HG02571 (cell line): Measurements from ENCODE around the gene PTRHD1.
"Not testable (repeated sequence)": the region's sequence is repeated elsewhere in the genome, so short reads cannot be mapped to it uniquely, and the experiment has no call there.

Source experiments
- ATAC-seq: cut with Tn5 transposase; IDR thresholded peaks from one replicate; pipeline ENCODE4 v1.9.1; 2021; ENCODE audit warnings: mild to moderate bottlenecking, moderate library complexity; ENCODE audit not compliant: unreplicated experiment

Gene PTRHD1

DNA sequence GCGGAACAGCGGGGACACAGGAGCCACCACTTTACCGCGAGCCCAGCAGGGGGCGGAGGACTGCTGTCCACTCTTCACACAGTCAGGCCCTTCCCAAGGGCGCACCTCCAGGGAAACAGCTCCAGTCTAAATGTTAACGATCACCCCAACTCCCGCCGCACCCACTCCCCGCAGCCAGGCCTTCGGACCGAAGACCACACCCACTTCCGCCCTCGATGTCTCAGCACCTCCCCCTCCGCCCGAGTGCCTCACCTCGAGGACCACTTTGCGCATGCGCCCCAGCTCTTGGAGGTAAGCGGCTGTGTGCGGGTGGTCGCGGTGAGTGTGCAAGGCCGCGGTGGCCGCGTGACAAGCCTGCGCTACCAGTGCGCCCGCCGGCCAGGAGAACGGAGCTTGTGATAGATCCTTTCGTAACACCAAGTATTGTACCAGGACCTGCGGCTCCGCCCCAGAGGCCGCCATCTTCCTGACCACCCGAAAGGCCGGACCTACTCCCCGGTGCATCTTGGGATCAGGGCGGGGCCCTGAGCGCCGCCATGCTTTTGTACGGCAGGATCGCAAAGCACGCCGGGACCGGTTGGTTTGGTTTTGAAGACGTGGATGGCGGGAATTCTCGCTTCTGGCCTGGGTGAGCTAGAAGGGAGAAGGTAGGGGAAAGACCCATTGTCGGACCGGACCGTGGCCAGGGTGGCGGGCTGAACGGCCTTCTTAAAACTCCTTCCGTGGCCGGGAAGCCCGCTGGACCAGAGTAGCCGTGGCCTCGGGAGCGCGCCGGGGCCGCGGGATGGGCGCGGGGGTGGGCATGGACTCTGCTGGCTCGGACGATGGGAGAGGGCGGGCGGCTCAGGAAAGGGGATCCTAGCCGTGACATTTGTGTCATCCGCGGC lies at the start of gene PTRHD1, which contains the start of gene CENPO:
TSS of gene PTRHD1 (minus strand) at position 518 of the 887 bp plus-strand sequence. CDS start at position 504, 14 bp downstream.
TSS of gene CENPO (plus strand) at position 552 of the 887 bp plus-strand sequence. CDS start 495 bp downstream, outside the sequence.
- peak; percentile 95 for ATAC-seq

DNA sequence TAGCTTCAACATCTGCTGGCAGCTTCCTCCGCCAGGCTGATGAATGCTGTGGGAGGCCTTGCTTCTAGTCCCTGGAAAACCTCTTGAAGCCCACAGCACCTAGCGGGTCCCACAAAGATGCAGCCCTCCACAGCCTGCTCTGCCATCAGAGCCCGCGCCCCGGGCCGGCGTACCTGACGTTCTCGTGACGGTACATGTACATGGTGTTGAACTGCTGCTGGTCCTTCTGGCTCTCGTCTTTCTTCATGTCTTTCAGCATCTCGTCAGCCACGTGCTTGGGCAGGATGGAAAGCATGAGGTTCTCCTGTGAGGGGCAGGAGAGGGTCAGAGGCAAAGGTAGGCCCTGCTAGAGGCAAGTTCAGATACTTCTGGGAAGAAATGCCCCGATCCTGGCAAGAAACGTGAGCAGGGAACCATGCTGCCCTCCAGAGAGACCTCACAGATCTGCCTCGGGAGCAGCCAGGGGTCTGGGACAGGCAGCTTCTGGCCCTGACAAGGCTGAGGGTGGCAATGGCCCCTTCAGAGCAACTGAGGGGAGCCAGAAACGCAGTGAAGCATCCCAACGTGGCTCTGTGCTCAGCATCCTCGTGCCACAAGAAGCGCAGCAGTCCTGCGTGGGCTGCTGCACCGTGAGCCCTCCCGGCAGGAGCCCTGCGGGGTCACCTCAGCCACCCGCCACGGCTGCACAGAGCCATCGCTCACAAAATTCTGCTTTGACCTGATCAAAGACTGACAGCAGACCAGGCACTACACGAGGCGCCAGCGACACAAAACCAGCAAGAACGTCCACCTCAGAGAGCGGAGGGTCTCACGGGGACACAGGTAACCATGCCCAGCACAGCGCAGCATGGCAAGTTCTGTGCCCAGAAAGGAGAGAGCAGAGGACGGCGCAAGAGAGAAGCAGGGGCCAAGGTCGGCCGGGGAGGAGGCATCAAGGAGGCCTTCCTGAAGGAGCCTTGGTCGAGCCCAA lies 49.2 kb upstream of the PTRHD1 start:
- no peak for ATAC-seq

- ATAC-seq, result no peak
Measured at GRCh38 chr2:24840962-24841945, 48.1 kb upstream of the PTRHD1 start.

DNA sequence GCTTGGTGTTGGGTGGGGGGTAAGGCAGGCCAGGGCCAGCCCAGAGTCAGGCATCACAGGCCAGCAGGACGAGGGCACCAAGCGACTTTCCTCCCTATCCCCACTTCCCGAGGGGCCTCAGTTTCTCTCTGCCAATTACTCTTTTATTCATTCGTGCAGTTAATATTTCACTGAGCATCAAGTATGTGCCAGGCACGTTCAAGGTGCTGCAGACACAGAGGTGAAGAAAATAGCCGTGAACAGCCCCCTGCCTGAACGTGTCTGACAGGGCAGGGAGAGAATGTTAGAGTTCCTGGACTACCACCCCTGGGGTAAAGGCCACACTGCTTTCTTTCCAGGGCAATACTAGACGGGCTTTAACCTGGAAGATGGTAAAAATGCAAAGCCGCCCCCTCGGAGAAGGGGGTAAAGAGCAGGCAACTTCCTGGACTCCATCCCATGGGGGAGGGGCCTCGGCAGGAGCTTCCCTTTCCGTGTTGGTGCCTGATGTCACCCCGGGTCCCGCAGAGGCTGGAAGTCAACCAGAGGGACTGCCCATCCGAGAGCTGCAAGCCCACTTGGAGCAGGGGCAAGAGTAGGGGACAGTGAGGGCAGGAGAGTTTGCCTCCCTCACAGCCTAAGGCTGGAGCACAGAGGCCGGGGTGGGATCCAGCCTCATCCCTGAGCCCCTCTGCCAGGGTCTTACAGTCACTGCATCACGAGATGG lies 47.1 kb upstream of the PTRHD1 start:
- no peak for ATAC-seq

GRCh38 chr2:24839729-24840128 lies 46.5 kb upstream of the PTRHD1 start:
- no peak for ATAC-seq

DNA sequence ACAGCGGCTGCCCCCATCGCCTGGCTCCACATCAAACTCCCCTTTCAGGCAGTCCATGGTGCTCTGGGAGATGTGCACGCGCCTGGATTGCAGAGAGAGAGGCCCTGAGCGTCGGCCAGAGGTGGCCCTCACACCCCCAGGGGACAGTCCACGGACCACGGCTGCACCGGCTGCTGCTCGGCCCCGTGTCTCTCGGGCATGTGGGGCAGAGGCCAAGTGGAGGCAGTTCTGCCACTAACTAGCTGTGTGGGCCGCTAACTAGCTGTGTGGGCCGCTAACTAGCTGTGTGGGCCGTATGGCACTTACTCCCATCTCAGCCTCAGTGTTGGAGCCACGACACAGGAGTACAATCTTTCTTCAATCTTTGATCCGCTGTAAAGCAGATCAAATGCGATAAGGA lies 45.4 kb upstream of the PTRHD1 start:
- no peak for ATAC-seq

DNA sequence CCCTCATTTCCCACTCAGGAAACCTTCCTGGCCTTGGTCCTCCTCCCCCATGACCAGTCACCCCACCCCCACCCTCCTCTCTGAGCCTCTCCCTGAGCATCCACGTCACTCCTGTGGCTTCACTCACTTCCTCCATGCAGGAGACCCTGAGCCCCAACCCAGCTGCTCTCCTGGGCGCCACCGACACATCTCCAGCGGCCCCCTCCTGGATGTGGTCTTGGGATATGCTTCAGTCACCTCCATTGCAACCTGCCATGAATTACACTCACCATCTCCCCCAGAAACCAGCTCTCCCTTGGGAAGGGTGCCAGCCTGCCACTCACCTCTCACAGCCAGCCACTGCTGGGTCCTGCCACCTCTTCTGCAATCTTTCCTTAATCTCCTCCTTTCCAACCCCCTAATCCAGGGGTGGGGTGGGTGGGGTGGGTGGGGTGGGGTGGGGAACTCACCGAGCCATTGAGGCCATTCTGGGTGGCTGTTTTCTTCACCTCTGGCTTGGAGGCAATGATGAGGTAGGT lies 44.9 kb upstream of the PTRHD1 start:
- ATAC-seq, result no peak

DNA sequence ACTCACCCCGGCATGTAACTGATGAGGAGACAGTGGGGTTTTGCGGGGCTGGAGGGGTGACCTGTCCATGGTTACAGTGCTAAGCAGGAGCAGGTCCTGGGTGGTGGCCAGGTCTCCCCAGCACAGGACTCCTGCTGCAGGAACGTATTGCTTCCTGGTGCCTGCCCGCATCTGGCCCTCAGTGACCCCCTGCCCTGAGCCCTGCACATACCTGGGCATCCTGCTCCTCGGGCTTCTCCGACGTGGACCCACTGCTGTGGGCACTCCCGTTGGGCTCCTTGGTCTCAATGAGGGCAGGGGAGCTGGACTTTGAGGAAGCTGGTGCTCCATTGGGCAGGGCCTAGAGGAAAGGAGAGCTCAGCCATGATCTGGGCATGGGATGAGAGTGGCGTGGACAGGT lies 43.5 kb upstream of the PTRHD1 start:
- no peak for ATAC-seq

GRCh38 chr2:24836206-24836605 lies 43.0 kb upstream of the PTRHD1 start:
- ATAC-seq, result no peak

- not testable (repeated sequence) for ATAC-seq
Measured at GRCh38 chr2:24835411-24835810, 42.2 kb upstream of the PTRHD1 start.

- no peak for ATAC-seq
Measured at GRCh38 chr2:24834733-24835395, 41.7 kb upstream of the PTRHD1 start.

DNA sequence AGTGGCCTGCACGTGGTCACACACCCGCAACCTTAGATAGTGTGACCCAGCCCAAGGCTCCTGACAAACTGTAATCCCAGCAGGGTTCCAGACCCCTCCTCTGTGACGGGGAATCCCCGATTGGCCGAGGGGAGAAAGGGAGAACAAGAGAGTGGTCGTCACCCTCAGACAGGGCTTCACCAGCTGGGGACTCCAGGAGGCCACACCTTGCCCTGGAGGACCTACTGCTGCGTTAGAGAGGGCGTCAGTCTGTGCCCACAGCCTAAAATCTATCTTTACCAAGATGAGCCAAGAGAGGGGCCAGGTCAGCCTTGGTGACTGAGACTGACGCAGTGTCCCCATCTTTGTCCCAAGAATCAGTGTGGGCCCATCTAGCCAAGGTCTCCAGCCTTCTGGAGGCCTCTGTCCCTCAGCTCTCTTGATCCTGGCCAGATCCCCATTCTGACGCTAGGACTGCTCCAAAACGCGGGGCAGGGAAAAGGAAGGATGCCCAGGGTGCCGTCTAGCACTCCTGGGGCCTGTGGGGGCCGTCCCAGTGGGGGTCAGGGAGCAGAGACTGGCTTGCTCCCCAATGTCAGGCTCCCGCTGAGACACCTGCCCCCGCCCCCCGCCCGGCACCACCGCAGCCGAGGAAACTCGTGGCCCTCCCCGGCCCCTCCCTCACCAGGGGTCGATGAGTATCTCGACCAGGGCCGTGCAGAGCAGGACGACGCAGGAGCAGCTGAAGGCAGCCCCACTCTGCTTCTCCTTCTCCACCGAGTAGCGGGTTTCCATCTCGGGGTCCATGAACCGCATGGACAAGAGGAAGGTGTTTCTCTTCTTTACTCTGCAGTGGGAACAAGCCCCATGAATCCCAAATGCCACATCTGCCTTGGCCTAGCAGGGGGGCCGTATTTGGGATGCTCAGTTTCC lies 40.9 kb upstream of the PTRHD1 start:
- ATAC-seq, result no peak

GRCh38 chr2:24832931-24833701 lies 39.9 kb upstream of the PTRHD1 start:
- no peak for ATAC-seq

DNA sequence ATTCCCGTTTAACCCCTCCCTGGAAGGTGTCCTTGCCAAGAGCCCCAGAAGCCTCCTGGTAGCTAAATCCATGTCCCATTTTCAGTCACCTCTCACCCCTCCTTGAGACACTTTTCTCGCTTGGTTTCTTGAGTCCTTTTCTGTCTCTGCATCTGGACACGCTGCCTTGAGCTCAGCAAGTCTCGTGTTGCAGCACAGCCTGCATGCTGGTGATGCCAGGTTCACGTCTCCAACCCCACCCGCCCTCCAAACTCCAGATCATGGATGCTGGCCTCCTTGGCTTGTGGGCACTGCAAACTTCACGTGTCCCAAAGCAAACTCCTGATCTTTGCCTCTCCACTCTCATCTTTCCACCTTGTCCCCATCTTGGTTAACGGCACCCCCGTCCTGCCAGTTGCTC lies 39.3 kb upstream of the PTRHD1 start:
- no peak for ATAC-seq

DNA sequence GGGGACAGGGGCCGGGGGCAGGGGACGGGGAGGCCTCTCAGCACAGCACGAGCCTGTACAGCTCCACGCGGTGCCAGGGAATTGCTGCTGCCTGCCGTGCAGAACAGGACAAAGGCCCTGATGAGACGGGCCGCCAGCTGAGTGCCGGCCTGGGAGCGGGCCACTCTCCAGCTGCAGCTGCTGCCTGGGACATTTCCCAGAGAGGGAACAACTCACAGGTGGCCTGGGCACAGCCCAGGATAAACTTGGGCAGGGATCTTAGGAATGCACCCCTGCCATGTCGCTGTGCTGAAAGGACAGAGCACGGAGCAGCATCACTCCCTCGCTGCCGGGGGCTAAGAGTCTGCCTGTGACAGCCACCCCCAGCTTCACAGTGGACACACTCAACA lies 38.9 kb upstream of the PTRHD1 start:
- ATAC-seq, result no peak

DNA sequence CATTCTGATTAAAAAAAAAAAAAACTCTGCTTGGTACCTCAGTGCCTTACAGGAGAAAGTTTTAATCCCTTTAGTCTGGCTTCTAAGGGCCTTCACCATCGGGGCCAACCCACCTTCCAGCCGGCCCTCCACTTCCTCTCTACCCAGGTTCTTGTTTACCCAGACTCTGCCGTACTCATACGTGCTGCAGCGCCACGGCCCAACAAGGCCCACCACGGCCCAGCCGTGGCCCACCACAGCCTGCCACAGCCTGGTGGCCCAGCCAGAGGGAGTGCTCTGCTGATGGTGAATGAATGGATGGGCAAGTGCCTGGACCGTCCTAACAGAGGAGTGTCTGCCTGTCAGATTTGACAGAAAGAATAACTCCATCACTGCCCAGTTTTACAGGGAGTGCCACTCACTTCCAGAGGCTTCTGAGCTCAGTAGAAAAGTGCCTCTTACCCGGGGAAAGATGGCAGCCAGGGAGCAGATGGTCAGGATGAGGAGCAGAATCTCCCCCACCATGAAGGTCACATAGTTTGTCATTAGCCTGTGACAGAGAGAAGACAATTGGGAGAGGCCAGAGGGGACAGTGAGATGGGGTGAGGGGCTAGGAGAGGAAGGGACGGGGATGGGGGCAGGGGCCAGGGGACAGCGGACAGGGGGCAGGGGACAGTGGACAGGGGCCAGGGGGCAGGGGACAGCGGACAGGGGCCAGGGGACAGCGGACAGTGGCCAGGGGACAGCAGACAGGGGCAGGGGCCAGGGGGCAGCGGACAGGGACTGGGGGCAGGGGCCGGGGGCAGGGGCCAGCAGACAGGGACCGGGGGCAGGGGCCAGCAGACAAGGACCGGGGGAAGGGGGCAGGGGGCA lies 38.3 kb upstream of the PTRHD1 start:
- ATAC-seq, result no peak
